Subcutaneous abdominal adipose tissue (tissue), 5 donors: ENCODE data around the gene CRIP3.
"Not testable (repeated sequence)": the region's sequence is repeated elsewhere in the genome, so short reads cannot be mapped to it uniquely, and the experiment has no call there.

Source experiments
- H3K27ac ChIP-seq: one replicate; pipeline ENCODE4 v1.7.0; 2013; ENCODE audit warnings: low read depth, mild to moderate bottlenecking, inconsistent platforms, low read length, moderate library complexity
- H3K27me3 ChIP-seq, 5 donors: one replicate each; pipeline ENCODE4 v1.7.0; 2013; ENCODE audit warnings: low read length in 5 of 5, inconsistent platforms in 1 of 5; ENCODE audit not compliant: control insufficient read depth in 5 of 5, insufficient read depth in 4 of 5
- H3K36me3 ChIP-seq, 5 donors: one replicate each; pipeline ENCODE4 v1.7.0; 2013; ENCODE audit warnings: low read length in 5 of 5; ENCODE audit not compliant: control insufficient read depth in 5 of 5, insufficient read depth in 5 of 5
- H3K4me1 ChIP-seq, 5 donors: one replicate each; pipeline ENCODE4 v1.7.0; 2013; ENCODE audit warnings: low read length in 5 of 5, mild to moderate bottlenecking in 3 of 5, moderate library complexity in 1 of 5; ENCODE audit not compliant: control insufficient read depth in 5 of 5, insufficient read depth in 5 of 5
- H3K4me3 ChIP-seq, 5 donors: one replicate each; pipeline ENCODE4 v1.7.0; 2013; ENCODE audit warnings: low read length in 5 of 5, low read depth in 1 of 5
- H3K9ac ChIP-seq, 5 donors: one replicate each; pipeline ENCODE4 v1.7.0; 2013; ENCODE audit warnings: low read length in 5 of 5, mild to moderate bottlenecking in 4 of 5, moderate library complexity in 3 of 5
- H3K9me3 ChIP-seq, 5 donors: one replicate each; pipeline ENCODE4 v1.7.0; 2013; ENCODE audit warnings: low read length in 5 of 5; ENCODE audit not compliant: control insufficient read depth in 5 of 5
- donor health status: healthy.
- donor health status: healthy.
- donor health status: healthy.
- donor health status: healthy.
- donor health status: healthy.

Gene CRIP3, protein sequence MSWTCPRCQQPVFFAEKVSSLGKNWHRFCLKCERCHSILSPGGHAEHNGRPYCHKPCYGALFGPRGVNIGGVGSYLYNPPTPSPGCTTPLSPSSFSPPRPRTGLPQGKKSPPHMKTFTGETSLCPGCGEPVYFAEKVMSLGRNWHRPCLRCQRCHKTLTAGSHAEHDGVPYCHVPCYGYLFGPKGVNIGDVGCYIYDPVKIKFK

DNA sequence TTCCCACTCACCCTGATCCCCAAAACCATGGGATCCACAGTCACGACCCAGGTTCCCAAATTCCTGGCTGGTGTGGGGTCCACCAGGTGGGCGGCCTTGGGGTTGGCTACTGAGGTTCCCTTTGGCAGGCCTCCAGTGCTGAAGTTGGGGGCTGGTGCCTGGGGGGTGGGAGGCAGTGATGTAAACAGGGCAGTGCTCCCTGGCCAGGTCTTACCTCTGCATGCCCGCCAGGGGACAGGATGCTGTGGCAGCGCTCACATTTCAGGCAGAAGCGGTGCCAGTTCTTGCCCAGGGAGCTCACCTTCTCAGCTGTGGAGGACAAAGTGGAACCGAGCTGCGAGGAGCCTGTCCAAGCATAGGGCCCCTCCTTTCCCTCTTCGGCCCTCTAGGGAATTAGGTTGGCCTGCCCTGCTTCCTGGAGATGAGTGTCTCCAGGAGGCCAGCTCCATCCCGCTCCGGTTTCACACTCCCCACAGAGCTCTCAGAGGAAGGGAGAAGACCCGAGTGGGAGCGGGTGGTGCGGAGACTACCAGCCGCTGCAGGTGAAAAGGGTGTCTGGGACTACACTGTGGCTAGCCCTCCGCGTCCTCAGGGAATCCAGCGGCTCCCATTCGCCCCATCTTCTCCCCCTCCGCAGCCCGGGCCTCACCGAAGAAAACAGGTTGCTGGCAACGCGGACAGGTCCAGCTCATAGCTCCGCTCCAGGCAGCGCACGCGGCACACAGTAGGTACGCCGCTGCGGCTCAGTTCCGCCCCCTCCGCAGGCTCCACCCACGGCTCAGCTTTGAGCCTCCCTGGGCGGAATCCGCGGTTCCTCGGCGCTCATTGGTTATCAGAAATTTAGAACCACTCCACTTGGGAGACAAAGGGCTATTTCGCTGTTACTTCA, at the start of gene CRIP3:
CRIP3 (minus strand) TSS at position 726 of the 889 bp plus-strand sequence; CDS start at position 692, 34 bp downstream.
- peak within 1 kb of the TSS in 1 of 5 donors; percentile 58 for H3K9ac ChIP-seq
- H3K4me1 ChIP-seq = peaks cover 0 to 14% (median 12%) of the 10 kb centered on the region in 5 donors
- H3K4me3 ChIP-seq = peak within 1 kb of the TSS; percentile 46 to 60 (median 55)
- no peaks in the 10 kb centered on the region for H3K9me3 ChIP-seq
- no peaks in the 10 kb centered on the region for H3K36me3 ChIP-seq
- no peak within 1 kb of the TSS for H3K27ac ChIP-seq
- peaks cover 8 to 20% (median 12%) of the 10 kb centered on the region in 5 donors for H3K27me3 ChIP-seq

DNA sequence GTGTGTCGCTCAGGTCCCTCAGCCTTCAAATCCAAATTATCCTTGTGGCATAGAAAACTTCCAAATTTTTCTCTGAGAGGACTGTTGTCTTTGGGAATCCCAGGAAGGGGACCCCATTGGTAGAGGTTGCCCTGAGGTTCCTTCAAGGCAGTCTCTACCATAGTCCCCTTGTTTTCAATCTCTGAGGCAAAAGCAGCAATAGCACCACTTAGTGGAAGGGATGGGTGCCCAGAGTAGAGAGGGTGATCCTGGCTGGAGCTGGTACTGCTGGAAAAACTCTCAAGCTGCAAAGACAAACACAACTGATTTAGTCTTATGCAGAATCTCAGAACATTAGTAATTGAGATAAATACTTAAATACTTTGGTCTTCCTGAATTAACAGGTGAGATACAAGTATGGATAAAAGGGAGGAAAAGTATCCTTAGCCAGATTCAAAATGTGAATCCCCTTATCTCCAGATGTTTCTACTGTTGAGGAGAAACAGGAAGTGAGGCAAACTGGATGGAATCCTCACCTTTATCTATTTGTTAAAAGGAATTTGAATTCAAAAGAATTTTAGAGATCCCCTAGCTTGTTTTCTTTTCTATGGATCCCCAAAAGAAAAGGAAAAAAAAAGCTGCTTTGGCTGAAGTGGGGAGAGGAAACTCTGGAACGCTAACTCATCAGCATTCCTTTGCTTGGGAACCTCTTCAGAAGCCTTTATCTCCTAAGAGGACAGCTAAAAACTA, 47.4 kb upstream of the CRIP3 start:
- peaks cover 24 to 70% (median 43%) of the 10 kb centered on the region in 5 donors for H3K36me3 ChIP-seq
- no peak overlapping the region for H3K27ac ChIP-seq
- peaks cover 0 to 5% (median 0%) of the 10 kb centered on the region in 5 donors for H3K4me1 ChIP-seq
- no peaks in the 10 kb centered on the region for H3K27me3 ChIP-seq
- no peak overlapping the region for H3K9ac ChIP-seq
- H3K9me3 ChIP-seq = no peaks in the 10 kb centered on the region
- no peak overlapping the region for H3K4me3 ChIP-seq

- not testable (repeated sequence) for H3K27ac ChIP-seq, H3K27me3 ChIP-seq, H3K9me3 ChIP-seq, H3K9ac ChIP-seq, H3K4me1 ChIP-seq, H3K4me3 ChIP-seq
- peaks cover 37 to 72% (median 51%) of the 10 kb centered on the region in 5 donors for H3K36me3 ChIP-seq
Observed at GRCh38 chr6:43351951-43352350, 43.3 kb upstream of the CRIP3 start.

GRCh38 chr6:43347444-43347843, 38.8 kb upstream of the CRIP3 start:
- H3K36me3 ChIP-seq = peaks cover 42 to 70% (median 46%) of the 10 kb centered on the region in 5 donors
- H3K9me3 ChIP-seq = no peaks in the 10 kb centered on the region
- H3K9ac ChIP-seq = no peak overlapping the region
- H3K27me3 ChIP-seq = no peaks in the 10 kb centered on the region
- H3K4me3 ChIP-seq = no peak overlapping the region
- H3K27ac ChIP-seq = no peak overlapping the region
- H3K4me1 ChIP-seq = peaks cover 0 to 7% (median 0%) of the 10 kb centered on the region in 5 donors

- no peak overlapping the region for H3K27ac ChIP-seq
- no peaks in the 10 kb centered on the region for H3K27me3 ChIP-seq
- peaks cover 45 to 70% (median 48%) of the 10 kb centered on the region in 5 donors for H3K36me3 ChIP-seq
- no peak overlapping the region for H3K4me3 ChIP-seq
- H3K9me3 ChIP-seq = no peaks in the 10 kb centered on the region
- no peak overlapping the region for H3K9ac ChIP-seq
- peaks cover 0 to 7% (median 0%) of the 10 kb centered on the region in 5 donors for H3K4me1 ChIP-seq
Observed at GRCh38 chr6:43347021-43347420, 38.4 kb upstream of the CRIP3 start.

DNA sequence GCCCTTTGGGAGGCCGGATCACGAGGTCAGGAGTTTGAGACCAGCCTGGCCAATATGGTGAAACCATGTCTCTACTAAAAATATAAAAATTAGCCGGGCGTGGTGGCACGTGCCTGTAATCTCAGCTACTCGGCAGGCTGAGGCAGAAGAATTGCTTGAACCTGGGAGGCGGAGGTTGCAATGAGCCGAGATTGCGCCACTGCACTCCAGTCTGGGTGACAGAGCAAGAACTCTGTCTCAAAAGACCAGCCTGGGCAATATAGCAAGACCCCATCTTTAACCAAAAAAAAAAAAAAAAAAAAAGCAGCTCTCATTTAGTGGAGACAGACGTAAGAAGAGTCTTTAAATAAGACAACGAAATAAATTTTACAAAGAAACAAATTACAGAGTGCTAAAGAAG, 37.6 kb upstream of the CRIP3 start:
- H3K27me3 ChIP-seq, H3K4me3 ChIP-seq, H3K9me3 ChIP-seq, H3K4me1 ChIP-seq, H3K27ac ChIP-seq, H3K9ac ChIP-seq: not testable (repeated sequence)
- peaks cover 50 to 71% (median 52%) of the 10 kb centered on the region in 5 donors for H3K36me3 ChIP-seq

- no peak overlapping the region for H3K27ac ChIP-seq
- H3K27me3 ChIP-seq = no peaks in the 10 kb centered on the region
- no peak overlapping the region for H3K4me3 ChIP-seq
- H3K9me3 ChIP-seq = no peaks in the 10 kb centered on the region
- no peak overlapping the region for H3K9ac ChIP-seq
- peaks cover 41 to 75% (median 64%) of the 10 kb centered on the region in 5 donors for H3K36me3 ChIP-seq
- no peaks in the 10 kb centered on the region for H3K4me1 ChIP-seq
Observed at GRCh38 chr6:43339168-43339567, 30.5 kb upstream of the CRIP3 start.

GRCh38 chr6:43338243-43338642, 29.6 kb upstream of the CRIP3 start:
- Histone ChIP-seq H3K9me3 (no peaks in the 10 kb centered on the region), H3K27ac (no peak overlapping the region), H3K9ac (no peak overlapping the region), H3K4me3 (no peak overlapping the region), H3K4me1 (no peaks in the 10 kb centered on the region), H3K36me3 (peaks cover 37 to 71% (median 60%) of the 10 kb centered on the region in 5 donors), H3K27me3 (no peaks in the 10 kb centered on the region)

- no peaks in the 10 kb centered on the region for H3K4me1 ChIP-seq
- H3K27ac ChIP-seq = no peak overlapping the region
- H3K9ac ChIP-seq = peak overlapping the region in 1 of 5 donors; percentile 7
- H3K27me3 ChIP-seq = no peaks in the 10 kb centered on the region
- H3K36me3 ChIP-seq = peaks cover 28 to 52% (median 44%) of the 10 kb centered on the region in 5 donors
- no peaks in the 10 kb centered on the region for H3K9me3 ChIP-seq
- H3K4me3 ChIP-seq = no peak overlapping the region
Observed at GRCh38 chr6:43336382-43336781, 27.8 kb upstream of the CRIP3 start.
